GM19043 (cell line): Measurements from ENCODE around the gene STARD3.

Experiments
- ATAC-seq: cut with Tn5 transposase; IDR thresholded peaks from one replicate; pipeline ENCODE4 v1.9.1; 2021; ENCODE audit warnings: low read depth; ENCODE audit not compliant: unreplicated experiment

STARD3 gene

GRCh38 chr17:39634384-39634871 lies 2.5 kb upstream of the STARD3 start:
- ATAC-seq = no peak

- no peak for ATAC-seq
Measured at GRCh38 chr17:39635614-39636176, 1.2 kb upstream of the STARD3 start.

- no peak for ATAC-seq
Measured at GRCh38 chr17:39636587-39636926, 387 bp upstream of the STARD3 start.

GRCh38 chr17:39638317-39638716 lies 1.4 kb downstream of the STARD3 start:
- no peak for ATAC-seq

GRCh38 chr17:39639043-39639442 lies 2.1 kb downstream of the STARD3 start:
- no peak for ATAC-seq

GRCh38 chr17:39639566-39640458 lies 2.9 kb downstream of the STARD3 start:
- ATAC-seq = no peak

GRCh38 chr17:39640591-39641031 lies 3.7 kb downstream of the STARD3 start:
- no peak for ATAC-seq

- no peak for ATAC-seq
Measured at GRCh38 chr17:39641097-39641496, 4.2 kb downstream of the STARD3 start.

- no peak for ATAC-seq
Measured at GRCh38 chr17:39641883-39642282, 4.9 kb downstream of the STARD3 start.

GRCh38 chr17:39642291-39643074 lies 5.5 kb downstream of the STARD3 start:
- no peak for ATAC-seq

- no peak for ATAC-seq
Measured at GRCh38 chr17:39643271-39643670, 6.3 kb downstream of the STARD3 start.

GRCh38 chr17:39647256-39647655 lies 10.3 kb downstream of the STARD3 start:
- no peak for ATAC-seq

GRCh38 chr17:39648616-39649366 lies 11.8 kb downstream of the STARD3 start:
- no peak for ATAC-seq

GRCh38 chr17:39650121-39650579 lies 13.2 kb downstream of the STARD3 start:
- no peak for ATAC-seq

GRCh38 chr17:39651923-39652586 lies 15.1 kb downstream of the STARD3 start:
- no peak for ATAC-seq

GRCh38 chr17:39652587-39653315 lies 15.8 kb downstream of the STARD3 start:
- no peak for ATAC-seq

GRCh38 chr17:39653316-39653661 lies 16.3 kb downstream of the STARD3 start:
- ATAC-seq = no peak

- no peak for ATAC-seq
Measured at GRCh38 chr17:39653662-39654331, 16.9 kb downstream of the STARD3 start.

- ATAC-seq = no peak
Measured at GRCh38 chr17:39655105-39655504, 18.2 kb downstream of the STARD3 start.
